ENCODE results near the gene CTNNA3.

CTNNA3 gene

GRCh38 chr10:66238343-66238742 is 1457.7 kb downstream of the CTNNA3 start:
- no peaks in the 10 kb centered on the region for H3K36me3 ChIP-seq (ENCODE audit: insufficient read depth, low read length)

GRCh38 chr10:66234872-66235271 is 1461.1 kb downstream of the CTNNA3 start:
- H3K27me3 ChIP-seq (ENCODE audit: control insufficient read depth, insufficient read depth, low read length): no peaks in the 10 kb centered on the region
- H3K36me3 ChIP-seq (ENCODE audit: insufficient read depth, low read length): no peaks in the 10 kb centered on the region
- H3K4me1 ChIP-seq (ENCODE audit: control insufficient read depth, insufficient read depth, low read length): no peaks in the 10 kb centered on the region
- H3K9ac ChIP-seq (ENCODE audit: low read depth, low read length): no peak overlapping the region
- H3K9me3 ChIP-seq (replicated peaks; ENCODE audit: low read length): no peaks in the 10 kb centered on the region
- no peak overlapping the region for H3K4me3 ChIP-seq (ENCODE audit: low read length)
- no peak overlapping the region for H3K4me2 ChIP-seq (ENCODE audit: low read length)

More at GRCh38 chr10:66238343-66238742, 1457.7 kb downstream of the CTNNA3 start:
- no peaks in the 10 kb centered on the region for H3K9me3 ChIP-seq (replicated peaks; ENCODE audit: low read length)
- no peak overlapping the region for H3K9ac ChIP-seq (ENCODE audit: low read depth, low read length)
- H3K4me1 ChIP-seq (ENCODE audit: control insufficient read depth, insufficient read depth, low read length): no peaks in the 10 kb centered on the region
- H3K4me3 ChIP-seq (ENCODE audit: low read length): no peak overlapping the region
- no peak overlapping the region for H3K4me2 ChIP-seq (ENCODE audit: low read length)
- H3K27me3 ChIP-seq (ENCODE audit: control insufficient read depth, insufficient read depth, low read length): no peaks in the 10 kb centered on the region

GRCh38 chr10:66228887-66229286 is 1467.1 kb downstream of the CTNNA3 start:
- Histone ChIP-seq H3K9me3 (replicated peaks; ENCODE audit: low read length) (peaks cover 5% of the 10 kb centered on the region), H3K27me3 (ENCODE audit: control insufficient read depth, insufficient read depth, low read length) (no peaks in the 10 kb centered on the region), H3K4me1 (ENCODE audit: control insufficient read depth, insufficient read depth, low read length) (no peaks in the 10 kb centered on the region), H3K4me3 (ENCODE audit: low read length) (no peak overlapping the region), H3K4me2 (ENCODE audit: low read length) (no peak overlapping the region), H3K9ac (ENCODE audit: low read depth, low read length) (no peak overlapping the region), H3K36me3 (ENCODE audit: insufficient read depth, low read length) (no peaks in the 10 kb centered on the region)

- H3K9me3 ChIP-seq (replicated peaks; ENCODE audit: low read length): no peaks in the 10 kb centered on the region
- H3K4me2 ChIP-seq (ENCODE audit: low read length): no peak overlapping the region
- no peaks in the 10 kb centered on the region for H3K4me1 ChIP-seq (ENCODE audit: control insufficient read depth, insufficient read depth, low read length)
- no peaks in the 10 kb centered on the region for H3K36me3 ChIP-seq (ENCODE audit: insufficient read depth, low read length)
- H3K4me3 ChIP-seq (ENCODE audit: low read length): no peak overlapping the region
- no peak overlapping the region for H3K9ac ChIP-seq (ENCODE audit: low read depth, low read length)
- H3K27me3 ChIP-seq (ENCODE audit: control insufficient read depth, insufficient read depth, low read length): no peaks in the 10 kb centered on the region
Observed at GRCh38 chr10:66223656-66224055, 1472.3 kb downstream of the CTNNA3 start.

- Histone ChIP-seq H3K4me2 (ENCODE audit: low read length) (no peak overlapping the region), H3K27me3 (ENCODE audit: control insufficient read depth, insufficient read depth, low read length) (no peaks in the 10 kb centered on the region), H3K9me3 (replicated peaks; ENCODE audit: low read length) (no peaks in the 10 kb centered on the region), H3K4me1 (ENCODE audit: control insufficient read depth, insufficient read depth, low read length) (no peaks in the 10 kb centered on the region), H3K4me3 (ENCODE audit: low read length) (no peak overlapping the region), H3K9ac (ENCODE audit: low read depth, low read length) (no peak overlapping the region), H3K36me3 (ENCODE audit: insufficient read depth, low read length) (no peaks in the 10 kb centered on the region)
Observed at GRCh38 chr10:66222462-66223046, 1473.4 kb downstream of the CTNNA3 start.

- Histone ChIP-seq H3K4me2 (ENCODE audit: low read length) (no peak overlapping the region), H3K4me1 (ENCODE audit: control insufficient read depth, insufficient read depth, low read length) (no peaks in the 10 kb centered on the region), H3K9me3 (replicated peaks; ENCODE audit: low read length) (no peaks in the 10 kb centered on the region), H3K4me3 (ENCODE audit: low read length) (no peak overlapping the region), H3K9ac (ENCODE audit: low read depth, low read length) (no peak overlapping the region), H3K36me3 (ENCODE audit: insufficient read depth, low read length) (no peaks in the 10 kb centered on the region), H3K27me3 (ENCODE audit: control insufficient read depth, insufficient read depth, low read length) (no peaks in the 10 kb centered on the region)
Observed at GRCh38 chr10:66218981-66219587, 1476.9 kb downstream of the CTNNA3 start.

- Histone ChIP-seq H3K36me3 (ENCODE audit: insufficient read depth, low read length) (no peaks in the 10 kb centered on the region), H3K9me3 (replicated peaks; ENCODE audit: low read length) (no peaks in the 10 kb centered on the region), H3K4me3 (ENCODE audit: low read length) (no peak overlapping the region), H3K27me3 (ENCODE audit: control insufficient read depth, insufficient read depth, low read length) (no peaks in the 10 kb centered on the region), H3K4me2 (ENCODE audit: low read length) (no peak overlapping the region), H3K9ac (ENCODE audit: low read depth, low read length) (no peak overlapping the region), H3K4me1 (ENCODE audit: control insufficient read depth, insufficient read depth, low read length) (no peaks in the 10 kb centered on the region)
Observed at GRCh38 chr10:66218289-66218688, 1477.7 kb downstream of the CTNNA3 start.

GRCh38 chr10:66215920-66216319 is 1480.1 kb downstream of the CTNNA3 start:
- Histone ChIP-seq H3K36me3 (ENCODE audit: insufficient read depth, low read length) (no peaks in the 10 kb centered on the region), H3K4me2 (ENCODE audit: low read length) (no peak overlapping the region), H3K27me3 (ENCODE audit: control insufficient read depth, insufficient read depth, low read length) (no peaks in the 10 kb centered on the region), H3K9me3 (replicated peaks; ENCODE audit: low read length) (no peaks in the 10 kb centered on the region), H3K9ac (ENCODE audit: low read depth, low read length) (no peak overlapping the region), H3K4me3 (ENCODE audit: low read length) (no peak overlapping the region), H3K4me1 (ENCODE audit: control insufficient read depth, insufficient read depth, low read length) (no peaks in the 10 kb centered on the region)

- H3K4me2 ChIP-seq (ENCODE audit: low read length): no peak overlapping the region
- no peak overlapping the region for H3K9ac ChIP-seq (ENCODE audit: low read depth, low read length)
- no peaks in the 10 kb centered on the region for H3K27me3 ChIP-seq (ENCODE audit: control insufficient read depth, insufficient read depth, low read length)
- no peak overlapping the region for H3K4me3 ChIP-seq (ENCODE audit: low read length)
- H3K36me3 ChIP-seq (ENCODE audit: insufficient read depth, low read length): no peaks in the 10 kb centered on the region
- no peaks in the 10 kb centered on the region for H3K4me1 ChIP-seq (ENCODE audit: control insufficient read depth, insufficient read depth, low read length)
- H3K9me3 ChIP-seq (replicated peaks; ENCODE audit: low read length): no peaks in the 10 kb centered on the region
Observed at GRCh38 chr10:66214721-66215404, 1481.1 kb downstream of the CTNNA3 start.

GRCh38 chr10:66209025-66209424 is 1487.0 kb downstream of the CTNNA3 start:
- no peak overlapping the region for H3K4me2 ChIP-seq (ENCODE audit: low read length)
- peaks cover 4% of the 10 kb centered on the region for H3K4me1 ChIP-seq (ENCODE audit: control insufficient read depth, insufficient read depth, low read length)
- H3K4me3 ChIP-seq (ENCODE audit: low read length): no peak overlapping the region
- no peaks in the 10 kb centered on the region for H3K9me3 ChIP-seq (replicated peaks; ENCODE audit: low read length)
- H3K9ac ChIP-seq (ENCODE audit: low read depth, low read length): no peak overlapping the region
- no peaks in the 10 kb centered on the region for H3K36me3 ChIP-seq (ENCODE audit: insufficient read depth, low read length)
- H3K27me3 ChIP-seq (ENCODE audit: control insufficient read depth, insufficient read depth, low read length): no peaks in the 10 kb centered on the region

GRCh38 chr10:66204838-66205237 is 1491.2 kb downstream of the CTNNA3 start:
- no peaks in the 10 kb centered on the region for H3K27me3 ChIP-seq (ENCODE audit: control insufficient read depth, insufficient read depth, low read length)
- H3K9ac ChIP-seq (ENCODE audit: low read depth, low read length): no peak overlapping the region
- no peaks in the 10 kb centered on the region for H3K36me3 ChIP-seq (ENCODE audit: insufficient read depth, low read length)
- H3K4me1 ChIP-seq (ENCODE audit: control insufficient read depth, insufficient read depth, low read length): peaks cover 4% of the 10 kb centered on the region
- H3K4me3 ChIP-seq (ENCODE audit: low read length): no peak overlapping the region
- H3K9me3 ChIP-seq (replicated peaks; ENCODE audit: low read length): no peaks in the 10 kb centered on the region
- H3K4me2 ChIP-seq (ENCODE audit: low read length): no peak overlapping the region

GRCh38 chr10:66202101-66202500 is 1493.9 kb downstream of the CTNNA3 start:
- H3K4me3 ChIP-seq (ENCODE audit: low read length): no peak overlapping the region
- H3K4me2 ChIP-seq (ENCODE audit: low read length): no peak overlapping the region
- H3K27me3 ChIP-seq (ENCODE audit: control insufficient read depth, insufficient read depth, low read length): no peaks in the 10 kb centered on the region
- H3K9ac ChIP-seq (ENCODE audit: low read depth, low read length): no peak overlapping the region
- H3K4me1 ChIP-seq (ENCODE audit: control insufficient read depth, insufficient read depth, low read length): no peaks in the 10 kb centered on the region
- H3K9me3 ChIP-seq (replicated peaks; ENCODE audit: low read length): no peaks in the 10 kb centered on the region
- H3K36me3 ChIP-seq (ENCODE audit: insufficient read depth, low read length): no peaks in the 10 kb centered on the region

Measured in skeletal muscle satellite cell (primary cell).